K562 (cell line): ENCODE measurements around the gene LRRC26. TPM values are rescaled to one million over a fixed set of nuclear protein-coding genes. Genes with fewer than 3 reads are reported as not detected.
A peak's percentile ranks its signal among the peaks of the same experiment; 100 is the strongest.

Experiments
- ARID4B ChIP-seq: sonication (generic); formaldehyde crosslinking; IDR thresholded peaks from 2 replicates; pipeline ENCODE4 v1.8.0; 2022; ENCODE audit warnings: mild to moderate bottlenecking, missing genetic modification reagents
- CEBPB ChIP-seq: fragments of 450-650 bp; IDR thresholded peaks from 2 replicates; pipeline ENCODE4 v1.6.1; 2016; ENCODE audit warnings: missing genetic modification characterization, missing compliant biosample characterization
- CEBPZ ChIP-seq: fragments of 150-350 bp; IDR thresholded peaks from 2 replicates; pipeline ENCODE4 v1.6.1; 2014; ENCODE audit warnings: low read depth, mild to moderate bottlenecking, low read length, borderline replicate concordance
- CUX1 ChIP-seq: fragments of 200-800 bp; sonication (Bioruptor generic); IDR thresholded peaks from 2 replicates; pipeline ENCODE4 v1.6.1; 2016; ENCODE audit warnings: missing genetic modification characterization, missing compliant biosample characterization
- SMAD2 ChIP-seq: fragments of 150-350 bp; IDR thresholded peaks from 2 replicates; pipeline ENCODE4 v1.6.1; 2014; ENCODE audit warnings: low read depth, mild to moderate bottlenecking, low read length
- ZFPM2 ChIP-seq: fragments of 250-450 bp; sonication (Bioruptor Pico); IDR thresholded peaks from 2 replicates; pipeline ENCODE4 v1.5.1; 2022; ENCODE audit warnings: mild to moderate bottlenecking
- ZNF518B ChIP-seq: fragments of 250-450 bp; sonication (Bioruptor Pico); IDR thresholded peaks from 2 replicates; pipeline ENCODE4 v1.5.0; 2021; ENCODE audit warnings: mild to moderate bottlenecking, moderate library complexity
- ZNF780A ChIP-seq: fragments of 250-450 bp; sonication (Bioruptor Pico); IDR thresholded peaks from 2 replicates; pipeline ENCODE4 v1.5.0; 2021; ENCODE audit warnings: mild to moderate bottlenecking
- polyA plus RNA-seq, 8 experiments: library from polyadenylated mRNA; depleted of rRNA in 4 of 8; stranded (reverse) in 5 of 8; unstranded in 3 of 8; fragments of >200 nt; fragmentation: Nextera tagmentation in 2 of 8; fragmentation: Illumina TruSeq in 1 of 8; extraction: Ambion mirVana in 2 of 8; extraction: Trizol in 1 of 8; gene quantifications; 2 replicates each; pipeline versions ENCODE4 v1.2.1 to v1.2.3, GENCODE V29; 2011 to 2014; ENCODE audit warnings: inconsistent platforms in 1 of 8, missing spikeins in 1 of 8
- total RNA-seq, 7 experiments: library from RNA; depleted of rRNA in 6 of 7; stranded (reverse); fragments of >200 nt in 6 of 7; fragmentation: Illumina TruSeq in 2 of 7; extraction: Trizol in 2 of 7; gene quantifications; 2 replicates each; pipeline versions ENCODE4 v1.2.1 to v1.2.3, GENCODE V29; 2011 to 2021; ENCODE audit warnings: low replicate concordance in 1 of 7

LRRC26 gene
- total and polyA plus RNA-seq, 9 of the 15 experiments (the other 6 are each of a cell fraction or from before 2014, with no cell fraction given), result not detected

- TF ChIP-seq CEBPZ (no peak; the same call in 1 of the 2 replicates), ZNF780A (no peak), CUX1 (no peak), ARID4B (peak; percentile 97), ZFPM2 (CRISPR knock-in tag) (no peak), SMAD2 (no peak), ZNF518B (CRISPR knock-in tag) (no peak), CEBPB (no peak)
Measured at GRCh38 chr9:137188490-137189296, 18.8 kb upstream of the LRRC26 start, which contains the start of the genes ANAPC2 and SSNA1 (continued).
